ENCODE data around the gene ANTXR1. TPM values are rescaled to one million over a fixed set of nuclear protein-coding genes. Genes with fewer than 3 reads are reported as not detected.

ANTXR1 gene
- total and polyA plus RNA-seq, 9 of the 15 experiments (the other 6 are each of a cell fraction or from before 2014, with no cell fraction given): 0.07 to 1.00 (median 0.54) TPM

- no peak overlapping the region for H2AFZ ChIP-seq (ENCODE audit: low read depth, low read length)
- ATAC-seq (no peak), DNase-seq (ENCODE audit: extremely low read depth in 1 of 4, low spot score in 3 of 4) (no peak), FAIRE-seq (no peak)
- H3K9me3 ChIP-seq (replicated peaks; ENCODE audit: control insufficient read depth, insufficient read depth, low read depth, low read length): no peaks in the 10 kb centered on the region
- H3K9ac ChIP-seq (ENCODE audit: insufficient read depth in 1 of 2, low read depth in 2 of 2, low read length in 2 of 2): no peak overlapping the region
- intact Hi-C loops (cut with micrococcal nuclease): no loop called here
- TF ChIP-seq KAT8 (IDR thresholded peaks at IDR 0.05; ENCODE audit: low read depth) (no peak), ZFP36 (IDR thresholded peaks at IDR 0.05; ENCODE audit: low read depth, low read length, partially characterized antibody) (no peak), TCF3 (CRISPR knock-in tag; IDR thresholded peaks at IDR 0.05) (no peak), CREB1 (IDR thresholded peaks at IDR 0.05) (no peak), CREB1 (CRISPR knock-in tag; IDR thresholded peaks at IDR 0.05) (no peak), HDAC1 (IDR thresholded peaks at IDR 0.05) (no peak), YBX1 (IDR thresholded peaks at IDR 0.05) (no peak), TAF7 (tag; IDR thresholded peaks at IDR 0.05) (no peak), FOXO4 (CRISPR knock-in tag; IDR thresholded peaks at IDR 0.05) (no peak), NFATC3 (IDR thresholded peaks at IDR 0.05) (no peak), HMGN3 (IDR thresholded peaks at IDR 0.05; ENCODE audit: borderline replicate concordance, extremely low read depth, insufficient read length, low read depth, low read length) (no peak), GABPB1 (CRISPR knock-in tag; IDR thresholded peaks at IDR 0.05) (no peak), ZBTB1 (CRISPR knock-in tag; IDR thresholded peaks at IDR 0.05; ENCODE audit: borderline replicate concordance, low read depth) (no peak), ZNF695 (CRISPR knock-in tag; IDR thresholded peaks at IDR 0.05) (no peak), GTF2A2 (tag; IDR thresholded peaks at IDR 0.05) (no peak), TEAD2 (tag; IDR thresholded peaks at IDR 0.05) (no peak)
- TF ChIP-seq, protein P1, sequence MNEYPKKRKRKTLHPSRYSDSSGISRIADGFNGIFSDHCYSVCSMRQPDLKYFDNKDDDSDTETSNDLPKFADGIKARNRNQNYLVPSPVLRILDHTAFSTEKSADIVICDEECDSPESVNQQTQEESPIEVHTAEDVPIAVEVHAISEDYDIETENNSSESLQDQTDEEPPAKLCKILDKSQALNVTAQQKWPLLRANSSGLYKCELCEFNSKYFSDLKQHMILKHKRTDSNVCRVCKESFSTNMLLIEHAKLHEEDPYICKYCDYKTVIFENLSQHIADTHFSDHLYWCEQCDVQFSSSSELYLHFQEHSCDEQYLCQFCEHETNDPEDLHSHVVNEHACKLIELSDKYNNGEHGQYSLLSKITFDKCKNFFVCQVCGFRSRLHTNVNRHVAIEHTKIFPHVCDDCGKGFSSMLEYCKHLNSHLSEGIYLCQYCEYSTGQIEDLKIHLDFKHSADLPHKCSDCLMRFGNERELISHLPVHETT (CRISPR knock-in tag; conservative IDR thresholded peaks at IDR 0.05 in 1 of 2, IDR thresholded peaks at IDR 0.05 in 1 of 2): no peak
- TF ChIP-seq, protein P2, sequence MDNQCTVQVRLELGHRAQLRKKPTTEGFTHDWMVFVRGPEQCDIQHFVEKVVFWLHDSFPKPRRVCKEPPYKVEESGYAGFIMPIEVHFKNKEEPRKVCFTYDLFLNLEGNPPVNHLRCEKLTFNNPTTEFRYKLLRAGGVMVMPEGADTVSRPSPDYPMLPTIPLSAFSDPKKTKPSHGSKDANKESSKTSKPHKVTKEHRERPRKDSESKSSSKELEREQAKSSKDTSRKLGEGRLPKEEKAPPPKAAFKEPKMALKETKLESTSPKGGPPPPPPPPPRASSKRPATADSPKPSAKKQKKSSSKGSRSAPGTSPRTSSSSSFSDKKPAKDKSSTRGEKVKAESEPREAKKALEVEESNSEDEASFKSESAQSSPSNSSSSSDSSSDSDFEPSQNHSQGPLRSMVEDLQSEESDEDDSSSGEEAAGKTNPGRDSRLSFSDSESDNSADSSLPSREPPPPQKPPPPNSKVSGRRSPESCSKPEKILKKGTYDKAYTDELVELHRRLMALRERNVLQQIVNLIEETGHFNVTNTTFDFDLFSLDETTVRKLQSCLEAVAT (IDR thresholded peaks at IDR 0.05): no peak
- in situ Hi-C loops (cut with MboI): no loop called here
- H4K20me1 ChIP-seq (replicated peaks; ENCODE audit: control insufficient read depth, insufficient read depth, low read length): 0 out of 2 replicates have a peak, but pooled peaks cover under 1% of the 10 kb centered on the region
- H3K4me1 ChIP-seq (replicated peaks in 1 of 2; ENCODE audit: control insufficient read depth in 2 of 2, insufficient read depth in 2 of 2, low read length in 2 of 2): no peaks in the 10 kb centered on the region
- ChIA-PET CTCF (ENCODE audit: low intra/inter-chr PET ratio) (no interaction called here), POLR2A (interaction anchor here (0.5 to 0.6 kb wide), 3 partner anchors 8 to 125 kb away, joined by 3 to 4 read pairs (median 3); no protein-coding TSS in a partner anchor)
- BruUV-seq (replicated peaks): no TSS peak
- H3K79me2 ChIP-seq (ENCODE audit: control insufficient read depth, insufficient read depth, low read length): no peaks in the 10 kb centered on the region
- H3K4me2 ChIP-seq (ENCODE audit: insufficient read depth, low read length): no peak overlapping the region
- no peak overlapping the region for H3K27ac ChIP-seq (ENCODE audit: extremely low read depth, low read depth, low read length)
- peaks cover 3 to 7% of the 10 kb centered on the region in 2 experiments; a peak in 2 of 5 replicates for H3K27me3 ChIP-seq (ENCODE audit: control insufficient read depth in 2 of 2, insufficient read depth in 2 of 2, low read length in 2 of 2)
- H3K9me1 ChIP-seq (ENCODE audit: control insufficient read depth, insufficient read depth, low read length): no peaks in the 10 kb centered on the region
- no peaks in the 10 kb centered on the region for H3K36me3 ChIP-seq (ENCODE audit: control insufficient read depth, insufficient read depth, low read length)
- no peak overlapping the region for H3K4me3 ChIP-seq
- WGBS (ENCODE audit: insufficient coverage, low coverage, missing lambda C conversion rate): 5% methylated on average over 5 of the region's 5 CpGs
These were observed 274.6 kb downstream of the ANTXR1 start for GRCh38 chr2:69287544-69287943.
